HG03196 (cell line): ENCODE measurements around the gene COA8.
"Not testable (repeated sequence)": the region's sequence is repeated elsewhere in the genome, so short reads cannot be mapped to it uniquely, and the experiment has no call there.

ENCODE experiments used
- ATAC-seq: cut with Tn5 transposase; IDR thresholded peaks from one replicate; pipeline ENCODE4 v1.9.1; 2021; ENCODE audit not compliant: unreplicated experiment

COA8 gene

GRCh38 chr14:103568952-103569351, 6.2 kb downstream of the COA8 start:
- no peak for ATAC-seq

GRCh38 chr14:103569408-103569807, 6.6 kb downstream of the COA8 start:
- ATAC-seq: no peak

GRCh38 chr14:103574104-103574503, 11.3 kb downstream of the COA8 start:
- ATAC-seq: no peak

- no peak for ATAC-seq
Measured at GRCh38 chr14:103574707-103575285, 12.0 kb downstream of the COA8 start.

- ATAC-seq: no peak
Measured at GRCh38 chr14:103576371-103577024, 13.7 kb downstream of the COA8 start.

GRCh38 chr14:103578401-103579075, 15.8 kb downstream of the COA8 start:
- ATAC-seq: no peak

- no peak for ATAC-seq
Measured at GRCh38 chr14:103581206-103581605, 18.4 kb downstream of the COA8 start.

GRCh38 chr14:103581954-103582703, 19.4 kb downstream of the COA8 start:
- ATAC-seq: no peak

- no peak for ATAC-seq
Measured at GRCh38 chr14:103584326-103584915, 21.7 kb downstream of the COA8 start.

GRCh38 chr14:103593577-103593976, 30.8 kb downstream of the COA8 start:
- ATAC-seq: peak; percentile 85

GRCh38 chr14:103594265-103594664, 31.5 kb downstream of the COA8 start:
- ATAC-seq: no peak

- no peak for ATAC-seq
Measured at GRCh38 chr14:103597623-103598377, 35.0 kb downstream of the COA8 start.

GRCh38 chr14:103600503-103600902, 37.7 kb downstream of the COA8 start:
- no peak for ATAC-seq

GRCh38 chr14:103604620-103605019, 41.9 kb downstream of the COA8 start:
- no peak for ATAC-seq

- ATAC-seq: peak; percentile 73
Measured at GRCh38 chr14:103606963-103607668, 44.4 kb downstream of the COA8 start.

GRCh38 chr14:103607822-103608221, 45.1 kb downstream of the COA8 start:
- no peak for ATAC-seq

- ATAC-seq: not testable (repeated sequence)
Measured at GRCh38 chr14:103609081-103609480, 46.3 kb downstream of the COA8 start.

- ATAC-seq: no peak
Measured at GRCh38 chr14:103611215-103611614, 48.5 kb downstream of the COA8 start.

- ATAC-seq: no peak
Measured at GRCh38 chr14:103613517-103613916, 50.8 kb downstream of the COA8 start.
